H1 (cell line): ENCODE data around the gene RETREG3. TPM values are rescaled to one million over a fixed set of nuclear protein-coding genes. Genes with fewer than 3 reads are reported as not detected.

Experiments
- CTCF ChIA-PET: fragments of 300-600 bp; sonication (Branson Sonifier 250); formaldehyde crosslinking; loops from one replicate; lab custom pipeline; 2021; ENCODE audit not compliant: partially characterized antibody; lab: Charles Lee
- POLR2A ChIA-PET: fragments of 300-600 bp; sonication (Branson Sonifier 250); formaldehyde crosslinking; loops from one replicate; lab custom pipeline; 2021; ENCODE audit warnings: inconsistent platforms; ENCODE audit not compliant: partially characterized antibody; lab: Charles Lee
- DNase-seq, 2 experiments: peaks; one replicate each; pipeline versions ENCODE4 v3.0.0 to v3.0.0-alpha.2; 2010 to 2022; ENCODE audit warnings: low spot score in 2 of 2, low read depth in 1 of 2, mixed read lengths in 1 of 2
- FAIRE-seq: peaks from 2 replicates; lab custom pipeline; 2011; peaks lifted over from hg19 to GRCh38; lab: Jason Lieb, UNC
- H2AFZ ChIP-seq: 2 replicates; pipeline ENCODE4 v1.8.1; 2012; ENCODE audit warnings: low read length, inconsistent platforms
- H2AK5ac ChIP-seq: 2 replicates; pipeline ENCODE4 v1.6.1; 2013; ENCODE audit warnings: low read depth, low read length
- H2BK120ac ChIP-seq: replicated peaks from 2 replicates; pipeline ENCODE3; 2013; ENCODE audit warnings: low read depth, low read length, inconsistent platforms
- H2BK12ac ChIP-seq: 2 replicates; pipeline ENCODE4 v1.6.1; 2013; ENCODE audit warnings: low read depth, low read length
- H2BK15ac ChIP-seq: 2 replicates; pipeline ENCODE4 v1.6.1; 2013; ENCODE audit warnings: low read length
- H2BK20ac ChIP-seq: 2 replicates; pipeline ENCODE4 v1.6.1; 2013; ENCODE audit warnings: low read length
- H2BK5ac ChIP-seq: 2 replicates; pipeline ENCODE4 v1.6.1; 2013; ENCODE audit warnings: low read depth, low read length
- H3K14ac ChIP-seq: 2 replicates; pipeline ENCODE4 v1.6.1; 2013; ENCODE audit warnings: inconsistent platforms; ENCODE audit not compliant: insufficient read length
- H3K18ac ChIP-seq: 2 replicates; pipeline ENCODE4 v1.6.1; 2013; ENCODE audit warnings: low read length; ENCODE audit errors: extremely low read depth
- H3K23ac ChIP-seq: 2 replicates; pipeline ENCODE4 v1.6.1; 2013; ENCODE audit warnings: inconsistent platforms; ENCODE audit not compliant: insufficient read length
- H3K23me2 ChIP-seq: 2 replicates; pipeline ENCODE4 v1.6.1; 2013; ENCODE audit warnings: low read depth, low read length
- H3K27ac ChIP-seq: 2 replicates; pipeline ENCODE4 v1.6.1; 2011; ENCODE audit warnings: low read depth, low read length, inconsistent platforms
- H3K27me3 ChIP-seq, 4 experiments: replicated peaks in 1 of 4; 1 replicate in 1 of 4; 2 replicates in 3 of 4; pipeline versions ENCODE4 v1.6.1 to v1.8.1; 2011 to 2013; ENCODE audit warnings: low read length in 3 of 4, mild to moderate bottlenecking in 3 of 4, inconsistent platforms in 2 of 4, mixed read lengths in 2 of 4, moderate library complexity in 1 of 4; ENCODE audit not compliant: control insufficient read depth in 3 of 4, insufficient read depth in 3 of 4; ENCODE audit errors: extremely low read depth in 1 of 4
- H3K36me3 ChIP-seq, 4 experiments: 2 replicates each; pipeline versions ENCODE4 v1.6.1 to v1.8.1; 2011 to 2013; ENCODE audit warnings: mild to moderate bottlenecking in 4 of 4, low read length in 3 of 4, moderate library complexity in 2 of 4, control low read depth in 1 of 4, inconsistent platforms in 1 of 4; ENCODE audit not compliant: insufficient read depth in 4 of 4, control insufficient read depth in 2 of 4
- H3K4ac ChIP-seq: replicated peaks from 2 replicates; pipeline ENCODE3; 2013; ENCODE audit warnings: low read length, low read depth, mixed read lengths, inconsistent platforms; ENCODE audit not compliant: insufficient read length
- H3K4me1 ChIP-seq, 4 experiments: replicated peaks in 1 of 4; 1 replicate in 1 of 4; 2 replicates in 3 of 4; pipeline versions ENCODE4 v1.6.1 to v1.8.1; 2011 to 2013; ENCODE audit warnings: low read length in 3 of 4, inconsistent platforms in 2 of 4, mixed read lengths in 1 of 4; ENCODE audit not compliant: insufficient read depth in 4 of 4, control insufficient read depth in 3 of 4
- H3K4me2 ChIP-seq, 2 experiments: 2 replicates each; pipeline versions ENCODE4 v1.6.1 to v1.8.1; 2011 to 2013; ENCODE audit warnings: low read depth in 2 of 2, low read length in 2 of 2, control low read depth in 1 of 2, inconsistent platforms in 1 of 2, mild to moderate bottlenecking in 1 of 2; ENCODE audit not compliant: insufficient read depth in 1 of 2
- H3K4me3 ChIP-seq, 4 experiments: fragments of 200-600, 300-600 bp in 1 of 4; sonication (generic), shearing (Covaris generic), sonication (Bioruptor Twin) in 1 of 4; 2 replicates each; pipeline versions ENCODE4 v1.5.1 to v1.8.1; 2011 to 2016; ENCODE audit warnings: low read length in 4 of 4, low read depth in 3 of 4, control low read depth in 2 of 4, inconsistent platforms in 2 of 4, mild to moderate bottlenecking in 2 of 4, mixed read lengths in 1 of 4, moderate library complexity in 1 of 4; ENCODE audit not compliant: insufficient read depth in 2 of 4; ENCODE audit errors: extremely low read depth in 1 of 4
- H3K56ac ChIP-seq: replicated peaks from 2 replicates; pipeline ENCODE3; 2013; ENCODE audit warnings: low read depth, mild to moderate bottlenecking, mixed read lengths, low read length, inconsistent platforms; ENCODE audit not compliant: insufficient read length
- H3K79me1 ChIP-seq: 2 replicates; pipeline ENCODE4 v1.6.1; 2013; ENCODE audit warnings: low read depth, low read length, control low read depth
- H3K79me2 ChIP-seq, 2 experiments: 2 replicates each; pipeline versions ENCODE4 v1.6.1 to v1.8.1; 2012 to 2013; ENCODE audit warnings: low read length in 2 of 2, mild to moderate bottlenecking in 2 of 2, inconsistent platforms in 1 of 2; ENCODE audit not compliant: insufficient read depth in 2 of 2, control insufficient read depth in 1 of 2
- H3K9ac ChIP-seq, 4 experiments: replicated peaks in 1 of 4; 1 replicate in 1 of 4; 2 replicates in 3 of 4; pipeline versions ENCODE4 v1.6.1 to v1.8.1; 2011 to 2013; ENCODE audit warnings: low read depth in 3 of 4, low read length in 3 of 4, control low read depth in 2 of 4, mild to moderate bottlenecking in 2 of 4, moderate library complexity in 2 of 4, inconsistent platforms in 1 of 4; ENCODE audit errors: extremely low read depth in 1 of 4
- H3K9me3 ChIP-seq, 2 experiments: 2 replicates each; pipeline versions ENCODE4 v1.6.1 to v1.8.1; 2012 to 2013; ENCODE audit warnings: mild to moderate bottlenecking in 2 of 2, moderate library complexity in 2 of 2, control low read depth in 1 of 2, inconsistent platforms in 1 of 2, low read depth in 1 of 2, low read length in 1 of 2, mixed read lengths in 1 of 2; ENCODE audit not compliant: insufficient read depth in 2 of 2
- H4K20me1 ChIP-seq, 2 experiments: replicated peaks in 1 of 2; 2 replicates each; pipeline versions ENCODE3 to v1.8.1; 2011 to 2013; ENCODE audit warnings: inconsistent platforms in 2 of 2, low read length in 2 of 2, mild to moderate bottlenecking in 1 of 2; ENCODE audit not compliant: insufficient read depth in 2 of 2, control insufficient read depth in 1 of 2
- H4K5ac ChIP-seq: 2 replicates; pipeline ENCODE4 v1.6.1; 2013; ENCODE audit warnings: low read length, low read depth, mixed read lengths, inconsistent platforms; ENCODE audit not compliant: insufficient read length
- H4K8ac ChIP-seq: 2 replicates; pipeline ENCODE4 v1.8.0; 2013; ENCODE audit warnings: mild to moderate bottlenecking, moderate library complexity, low read length, inconsistent platforms; ENCODE audit not compliant: insufficient read depth; ENCODE audit errors: extremely low read depth
- H4K91ac ChIP-seq: replicated peaks from 2 replicates; pipeline ENCODE3; 2013; ENCODE audit warnings: low read length, mixed read lengths, inconsistent platforms; ENCODE audit not compliant: insufficient read length
- CTBP2 ChIP-seq: IDR thresholded peaks from 2 replicates; pipeline ENCODE4 v1.7.0; 2011; ENCODE audit warnings: borderline replicate concordance, mild to moderate bottlenecking, moderate library complexity, mixed read lengths, low read length; ENCODE audit not compliant: insufficient read depth, insufficient read length
- POLR2A ChIP-seq, 2 experiments: IDR thresholded peaks; 1 replicate in 1 of 2; 2 replicates in 1 of 2; pipeline ENCODE4 v1.6.1; 2011; ENCODE audit warnings: low read depth in 2 of 2, low read length in 2 of 2, mild to moderate bottlenecking in 2 of 2; ENCODE audit errors: control extremely low read depth in 1 of 2
- POLR2AphosphoS5 ChIP-seq: IDR thresholded peaks from 2 replicates; pipeline ENCODE4 v1.6.1; 2011; ENCODE audit warnings: low read depth, low read length
- SIRT6 ChIP-seq: IDR thresholded peaks from one replicate; pipeline ENCODE4 v1.7.1; 2012; ENCODE audit warnings: low read length, inconsistent platforms
- SUZ12 ChIP-seq: fragments of 200-600 bp; sonication (generic); IDR thresholded peaks from 2 replicates; pipeline ENCODE4 v1.6.1; 2012; ENCODE audit warnings: mild to moderate bottlenecking, inconsistent platforms, low read length, moderate library complexity, mixed read lengths
- TCF12 ChIP-seq: IDR thresholded peaks from 2 replicates; pipeline ENCODE4 v1.6.1; 2011; ENCODE audit warnings: low read depth, mild to moderate bottlenecking, low read length
- WGBS, 2 experiments: shearing (Covaris generic) in 1 of 2; methylation state at CpG; one replicate each; pipeline versions ENCODE4 v1.1.6 to v1.1.7; 2013 to 2015; ENCODE audit warnings: low lambda C conversion rate in 2 of 2, mixed read lengths in 2 of 2, inconsistent platforms in 1 of 2, low coverage in 1 of 2, missing lambda C conversion rate in 1 of 2; ENCODE audit not compliant: insufficient replicate concordance in 2 of 2, insufficient coverage in 1 of 2, insufficient read length in 1 of 2; ENCODE audit errors: extremely low coverage in 1 of 2, missing lambda C conversion rate in 1 of 2; 5-methylcytosine and 5-hydroxymethylcytosine counted together
- polyA plus RNA-seq, 7 experiments: library from polyadenylated mRNA; depleted of rRNA in 3 of 7; stranded (reverse) in 5 of 7; unstranded in 2 of 7; fragments of >200 nt in 5 of 7; fragments of 200-250 nt in 2 of 7; gene quantifications; 1 replicate in 5 of 7; 2 replicates in 1 of 7; 4 replicates in 1 of 7; pipeline versions ENCODE4 v1.2.1 to v1.2.3, GENCODE V29; 2011 to 2013; ENCODE audit warnings: missing spikeins in 2 of 7, mixed read lengths in 2 of 7
- total RNA-seq: library from RNA; stranded (reverse); fragmentation: NEBNext Ultra II Directional; extraction: Animal tissue kit (Norgen Biotek cat#: 25700); gene quantifications from 2 replicates; pipeline ENCODE4 v1.2.1, GENCODE V29; 2021

Gene RETREG3
- total and polyA plus RNA-seq, 2 of the 8 experiments (the other 6 are each of a cell fraction or from before 2014, with no cell fraction given), result 23.7 to 42.6 TPM

DNA sequence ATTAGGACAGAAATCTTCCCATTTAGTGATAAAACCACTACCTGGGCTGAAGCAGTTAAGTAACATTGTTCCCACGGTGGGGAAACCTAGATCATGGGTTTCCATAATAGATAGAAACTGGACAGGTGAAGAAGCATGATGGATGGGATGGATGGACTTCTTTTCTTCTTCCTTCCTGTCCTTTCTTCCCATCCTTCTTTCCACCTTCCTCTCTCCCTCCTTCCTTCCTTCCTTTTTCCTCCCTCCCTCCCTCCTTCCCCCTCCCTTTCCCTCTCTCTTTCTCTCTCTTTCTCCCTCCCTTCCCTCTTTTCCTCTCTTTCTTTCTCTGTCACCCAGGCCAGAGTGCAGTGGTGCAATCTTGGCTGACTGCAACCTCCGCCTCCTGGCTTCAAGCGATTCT is 34.7 kb downstream of the RETREG3 start:
- no peak overlapping the region for H2BK5ac ChIP-seq
- FAIRE-seq, result no peak
- no peak overlapping the region for H4K5ac ChIP-seq
- no peak overlapping the region for H3K4me2 ChIP-seq
- H3K9me3 ChIP-seq, result no peaks in the 10 kb centered on the region
- H3K56ac ChIP-seq, result no peak overlapping the region
- no peak overlapping the region for H2BK120ac ChIP-seq
- no peaks in the 10 kb centered on the region for H3K27me3 ChIP-seq
- no peak for DNase-seq
- peaks cover 0 to 19% of the 10 kb centered on the region in 2 experiments; a peak in 2 of 4 replicates for H3K79me2 ChIP-seq
- no peak overlapping the region for H2AK5ac ChIP-seq
- H2BK15ac ChIP-seq, result no peak overlapping the region
- H3K79me1 ChIP-seq, result no peaks in the 10 kb centered on the region
- H3K36me3 ChIP-seq, result peaks cover 41 to 52% (median 47%) of the 10 kb centered on the region in 4 experiments
- ChIA-PET CTCF (interaction anchor here (0.6 kb wide), 1 partner anchor 130 kb away, joined by 4 read pairs; no protein-coding TSS in a partner anchor), POLR2A (interaction anchor here (0.5 to 7.0 kb wide), 7 partner anchors 9 to 106 kb away, joined by 3 to 74 read pairs (median 3); partner anchors contain the start of genes COASY and MLX)
- H2AFZ ChIP-seq, result no peak overlapping the region
- H3K27ac ChIP-seq, result no peak overlapping the region
- no peak overlapping the region for H3K14ac ChIP-seq
- no peak overlapping the region for H3K23ac ChIP-seq
- no peak overlapping the region for H4K91ac ChIP-seq
- H3K23me2 ChIP-seq, result peaks cover 9% of the 10 kb centered on the region
- 86% methylated on average over 3 of the region's 3 CpGs; no CpG with 5 or more reads in 1 of the 2 experiments for WGBS, 2 experiments
- H2BK20ac ChIP-seq, result no peak overlapping the region
- H3K9ac ChIP-seq, result no peak overlapping the region
- H3K4me3 ChIP-seq, result no peak overlapping the region
- no peak overlapping the region for H4K8ac ChIP-seq
- H3K18ac ChIP-seq, result no peak overlapping the region
- H3K4ac ChIP-seq, result no peak overlapping the region
- no peak overlapping the region for H2BK12ac ChIP-seq
- no peaks in the 10 kb centered on the region for H3K4me1 ChIP-seq
- peaks cover 0 to 1% of the 10 kb centered on the region in 2 experiments for H4K20me1 ChIP-seq
- no peak for TF ChIP-seq POLR2AphosphoS5
- no peak for TF ChIP-seq SUZ12
- TF ChIP-seq TCF12, result no peak
- TF ChIP-seq CTBP2, result no peak
- no peak for TF ChIP-seq POLR2A (IDR thresholded peaks at IDR 0.05; ENCODE audit: control extremely low read depth in 1 of 2, low read depth in 2 of 2, low read length in 2 of 2)
- TF ChIP-seq SIRT6, result no peak
- TF ChIP-seq, all 59 proteins: peak for 0
